Measurements from ENCODE around the gene ZCCHC4. TPM values are rescaled to one million over a fixed set of nuclear protein-coding genes. Genes with fewer than 3 reads are reported as not detected.

The ZCCHC4 gene, protein sequence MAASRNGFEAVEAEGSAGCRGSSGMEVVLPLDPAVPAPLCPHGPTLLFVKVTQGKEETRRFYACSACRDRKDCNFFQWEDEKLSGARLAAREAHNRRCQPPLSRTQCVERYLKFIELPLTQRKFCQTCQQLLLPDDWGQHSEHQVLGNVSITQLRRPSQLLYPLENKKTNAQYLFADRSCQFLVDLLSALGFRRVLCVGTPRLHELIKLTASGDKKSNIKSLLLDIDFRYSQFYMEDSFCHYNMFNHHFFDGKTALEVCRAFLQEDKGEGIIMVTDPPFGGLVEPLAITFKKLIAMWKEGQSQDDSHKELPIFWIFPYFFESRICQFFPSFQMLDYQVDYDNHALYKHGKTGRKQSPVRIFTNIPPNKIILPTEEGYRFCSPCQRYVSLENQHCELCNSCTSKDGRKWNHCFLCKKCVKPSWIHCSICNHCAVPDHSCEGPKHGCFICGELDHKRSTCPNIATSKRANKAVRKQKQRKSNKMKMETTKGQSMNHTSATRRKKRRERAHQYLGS
- 8.7 TPM for polyA plus RNA-seq (2012; ENCODE audit: insufficient read depth, insufficient read length, low read depth)

DNA sequence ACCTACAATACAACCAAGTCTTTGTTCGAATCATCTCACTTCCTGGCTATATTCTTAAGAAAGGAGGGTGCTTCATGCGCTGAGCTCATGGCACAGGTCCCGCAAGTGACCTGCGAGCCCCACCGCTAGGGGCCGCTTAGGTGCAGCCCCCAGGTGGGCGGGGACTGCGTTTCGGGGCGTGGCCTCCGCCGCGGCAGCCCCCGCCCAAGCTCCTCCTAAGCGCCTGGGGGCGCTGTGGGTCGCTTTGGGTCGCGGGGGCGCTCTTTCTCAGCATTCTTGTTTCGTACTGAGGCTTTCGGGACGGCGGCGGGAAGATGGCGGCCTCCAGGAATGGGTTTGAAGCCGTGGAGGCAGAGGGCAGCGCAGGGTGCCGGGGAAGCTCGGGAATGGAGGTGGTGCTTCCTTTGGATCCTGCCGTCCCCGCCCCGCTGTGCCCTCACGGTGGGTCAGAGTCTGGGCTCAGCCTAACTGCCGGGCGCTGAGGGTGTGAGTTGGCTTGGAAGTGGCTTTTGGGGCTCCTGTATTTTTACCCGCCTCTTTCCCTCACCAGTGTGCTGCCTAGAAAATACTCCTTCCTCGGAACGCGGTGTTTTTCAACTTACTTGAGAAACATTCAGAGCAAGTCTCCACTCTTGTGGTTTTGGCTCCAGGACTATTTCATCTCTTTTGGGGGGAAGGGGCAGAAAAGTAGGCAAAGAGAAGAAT lies at the start of gene ZCCHC4:
Gene ZCCHC4 (plus strand): TSS at position 279 of the 705 bp plus-strand sequence. CDS start 36 bp downstream, at position 315.
- peak; percentile 87 for DNase-seq
- H3K4me3 ChIP-seq (ENCODE audit: low read depth, low read length) = peak within 1 kb of the TSS; percentile 100
- no peaks in the 10 kb centered on the region for H3K27me3 ChIP-seq
- H3K4me1 ChIP-seq = no peaks in the 10 kb centered on the region; the same call in 1 of the 2 replicates
- TF ChIP-seq, protein P1, sequence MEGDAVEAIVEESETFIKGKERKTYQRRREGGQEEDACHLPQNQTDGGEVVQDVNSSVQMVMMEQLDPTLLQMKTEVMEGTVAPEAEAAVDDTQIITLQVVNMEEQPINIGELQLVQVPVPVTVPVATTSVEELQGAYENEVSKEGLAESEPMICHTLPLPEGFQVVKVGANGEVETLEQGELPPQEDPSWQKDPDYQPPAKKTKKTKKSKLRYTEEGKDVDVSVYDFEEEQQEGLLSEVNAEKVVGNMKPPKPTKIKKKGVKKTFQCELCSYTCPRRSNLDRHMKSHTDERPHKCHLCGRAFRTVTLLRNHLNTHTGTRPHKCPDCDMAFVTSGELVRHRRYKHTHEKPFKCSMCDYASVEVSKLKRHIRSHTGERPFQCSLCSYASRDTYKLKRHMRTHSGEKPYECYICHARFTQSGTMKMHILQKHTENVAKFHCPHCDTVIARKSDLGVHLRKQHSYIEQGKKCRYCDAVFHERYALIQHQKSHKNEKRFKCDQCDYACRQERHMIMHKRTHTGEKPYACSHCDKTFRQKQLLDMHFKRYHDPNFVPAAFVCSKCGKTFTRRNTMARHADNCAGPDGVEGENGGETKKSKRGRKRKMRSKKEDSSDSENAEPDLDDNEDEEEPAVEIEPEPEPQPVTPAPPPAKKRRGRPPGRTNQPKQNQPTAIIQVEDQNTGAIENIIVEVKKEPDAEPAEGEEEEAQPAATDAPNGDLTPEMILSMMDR (IDR thresholded peaks at IDR 0.05; ENCODE audit: low read depth, low read length) = peak; percentile 98
- H3K9me3 ChIP-seq = no peaks in the 10 kb centered on the region
- peaks cover 10% of the 10 kb centered on the region for H3K36me3 ChIP-seq

DNA sequence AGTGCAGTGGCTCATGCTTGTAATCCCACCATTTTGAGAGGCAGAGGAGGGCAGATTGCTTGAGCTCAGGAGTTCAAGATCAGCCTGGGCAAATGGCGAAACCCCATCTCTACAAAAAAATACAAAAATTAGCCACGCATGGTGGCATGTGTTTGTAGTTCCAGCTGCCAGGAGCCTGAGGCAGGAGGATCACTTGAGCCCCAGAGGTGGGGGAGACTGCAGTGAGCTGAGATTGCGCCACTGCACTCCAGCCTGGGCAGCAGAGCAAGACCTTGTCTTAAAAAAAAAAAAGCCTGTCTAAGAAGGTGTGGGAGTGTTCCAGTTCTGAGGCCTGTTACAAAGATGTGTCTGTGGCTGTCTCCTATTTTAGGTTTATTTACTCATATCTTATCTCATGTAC lies 40.7 kb upstream of the ZCCHC4 start:
- H3K4me1 ChIP-seq = no peaks in the 10 kb centered on the region
- H3K9me3 ChIP-seq = no peaks in the 10 kb centered on the region
- TF ChIP-seq, protein P1 (IDR thresholded peaks at IDR 0.05; ENCODE audit: low read depth, low read length) = no peak
- no peaks in the 10 kb centered on the region for H3K27me3 ChIP-seq
- H3K4me3 ChIP-seq (ENCODE audit: low read depth, low read length) = no peak overlapping the region
- no peak for DNase-seq
- H3K36me3 ChIP-seq = no peaks in the 10 kb centered on the region

DNA sequence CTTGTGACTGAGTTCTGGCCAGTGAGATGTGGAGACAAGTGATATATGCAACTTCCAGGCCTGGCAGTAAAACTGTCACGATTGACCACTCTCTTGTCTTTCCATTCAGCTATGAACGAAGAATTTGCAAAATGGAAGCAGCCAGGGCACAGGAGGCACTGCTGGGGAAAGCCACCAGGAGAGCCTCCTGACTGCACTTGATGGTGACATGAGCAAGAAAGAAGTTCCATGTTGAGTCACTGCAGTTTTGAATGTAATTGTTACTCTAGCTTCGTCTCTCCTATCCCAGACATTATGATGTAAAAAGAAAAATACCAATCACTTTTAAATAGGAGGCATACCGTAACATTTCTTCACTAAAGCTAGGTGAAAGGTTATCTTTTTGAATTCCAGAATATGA lies 32.4 kb upstream of the ZCCHC4 start:
- TF ChIP-seq, protein P1 (IDR thresholded peaks at IDR 0.05; ENCODE audit: low read depth, low read length) = no peak
- Histone ChIP-seq H3K4me3 (ENCODE audit: low read depth, low read length) (no peak overlapping the region), H3K9me3 (no peaks in the 10 kb centered on the region), H3K27me3 (no peaks in the 10 kb centered on the region), H3K4me1 (no peaks in the 10 kb centered on the region), H3K36me3 (no peaks in the 10 kb centered on the region)
- no peak for DNase-seq

DNA sequence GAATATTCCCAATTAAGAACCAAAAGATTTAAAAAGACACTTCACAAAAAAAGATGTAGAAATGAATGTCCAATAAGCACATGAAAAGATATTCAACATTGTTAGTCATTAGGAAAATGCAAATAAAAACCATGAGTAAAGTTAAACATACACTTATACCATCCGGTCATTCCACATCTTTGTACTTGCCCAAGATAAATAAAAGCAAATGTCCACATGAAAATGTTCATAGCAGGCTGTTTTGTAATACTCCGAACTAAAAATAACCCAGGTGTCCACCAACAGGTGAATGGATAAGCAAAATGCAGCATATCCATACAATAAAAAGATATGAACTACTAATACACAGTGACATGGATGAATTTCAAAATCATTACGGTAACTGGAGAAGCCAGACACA lies 28.6 kb upstream of the ZCCHC4 start:
- H3K27me3 ChIP-seq = no peaks in the 10 kb centered on the region
- H3K36me3 ChIP-seq = no peaks in the 10 kb centered on the region
- no peaks in the 10 kb centered on the region for H3K4me1 ChIP-seq
- no peaks in the 10 kb centered on the region; the same call in 1 of the 2 replicates for H3K9me3 ChIP-seq
- DNase-seq = no peak
- no peak overlapping the region for H3K4me3 ChIP-seq (ENCODE audit: low read depth, low read length)
- TF ChIP-seq, protein P1 (IDR thresholded peaks at IDR 0.05; ENCODE audit: low read depth, low read length) = no peak

DNA sequence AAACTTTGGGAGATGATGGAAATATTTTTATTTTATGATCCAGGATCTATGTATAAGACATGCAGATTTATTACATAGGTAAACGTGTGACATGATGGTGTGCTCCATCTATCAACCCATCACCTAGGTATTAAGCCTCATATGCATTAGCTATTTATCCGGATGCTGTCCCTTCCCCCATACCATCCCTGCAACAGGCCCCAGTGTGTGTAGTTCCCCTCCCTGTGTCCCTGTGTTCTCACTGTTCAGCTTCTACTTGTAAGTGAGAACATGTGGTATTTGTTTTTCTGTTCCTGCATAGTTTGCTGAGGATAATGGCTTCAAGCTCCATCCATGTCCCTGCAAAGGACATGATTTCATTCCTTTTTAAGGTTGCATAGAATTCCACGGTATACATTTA lies 28.1 kb upstream of the ZCCHC4 start:
- Histone ChIP-seq H3K4me3 (ENCODE audit: low read depth, low read length) (no peak overlapping the region), H3K4me1 (no peaks in the 10 kb centered on the region), H3K9me3 (no peaks in the 10 kb centered on the region; the same call in 1 of the 2 replicates), H3K27me3 (0 out of 2 replicates have a peak, but pooled peaks cover 3% of the 10 kb centered on the region), H3K36me3 (no peaks in the 10 kb centered on the region)
- DNase-seq = no peak
- TF ChIP-seq, protein P1 (IDR thresholded peaks at IDR 0.05; ENCODE audit: low read depth, low read length) = no peak
